GM12873 (cell line): ENCODE measurements around the gene IGHMBP2.

ENCODE experiments used
- TF ChIP-seq, protein P1 (sequence below): IDR thresholded peaks from 2 replicates; pipeline ENCODE4 v1.5.1; 2012; ENCODE audit warnings: low read depth, mild to moderate bottlenecking, moderate library complexity, low read length, control low read depth; ENCODE audit not compliant: insufficient read depth; ENCODE audit errors: missing control alignments

The IGHMBP2 gene

DNA sequence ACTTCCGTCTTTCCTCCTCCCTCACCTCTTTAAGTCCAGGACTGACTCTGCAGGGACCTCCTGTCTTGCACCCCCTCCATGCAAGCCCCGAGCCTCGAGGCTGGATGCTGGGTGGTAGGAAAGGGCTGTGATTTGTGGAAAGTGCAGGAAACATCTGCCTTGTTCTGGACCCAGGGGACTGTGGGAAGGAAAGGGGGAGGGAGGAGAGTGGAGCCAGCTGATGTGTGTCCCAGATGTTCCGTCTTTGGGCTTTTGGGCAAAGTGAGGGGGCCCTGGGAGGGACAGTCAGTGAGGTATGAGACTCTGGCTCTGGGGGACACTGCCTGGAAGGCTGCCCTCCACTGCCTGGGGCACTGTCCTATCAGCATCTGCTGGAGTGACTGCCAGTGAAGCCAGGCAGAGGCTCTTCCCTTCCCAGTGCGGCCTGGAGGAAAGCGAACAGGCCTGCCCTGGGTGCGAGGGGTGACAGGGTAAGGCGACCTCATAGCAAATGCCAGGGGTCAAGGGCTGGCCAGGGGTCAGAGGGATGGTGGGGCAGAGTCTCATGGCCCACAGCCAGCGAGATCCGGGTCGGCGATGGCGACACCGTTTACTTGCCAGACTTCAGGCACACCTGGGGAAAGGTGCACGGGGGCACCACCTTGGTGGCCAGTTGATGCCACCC is 75.4 kb downstream of the IGHMBP2 start:
- TF ChIP-seq, protein P1, sequence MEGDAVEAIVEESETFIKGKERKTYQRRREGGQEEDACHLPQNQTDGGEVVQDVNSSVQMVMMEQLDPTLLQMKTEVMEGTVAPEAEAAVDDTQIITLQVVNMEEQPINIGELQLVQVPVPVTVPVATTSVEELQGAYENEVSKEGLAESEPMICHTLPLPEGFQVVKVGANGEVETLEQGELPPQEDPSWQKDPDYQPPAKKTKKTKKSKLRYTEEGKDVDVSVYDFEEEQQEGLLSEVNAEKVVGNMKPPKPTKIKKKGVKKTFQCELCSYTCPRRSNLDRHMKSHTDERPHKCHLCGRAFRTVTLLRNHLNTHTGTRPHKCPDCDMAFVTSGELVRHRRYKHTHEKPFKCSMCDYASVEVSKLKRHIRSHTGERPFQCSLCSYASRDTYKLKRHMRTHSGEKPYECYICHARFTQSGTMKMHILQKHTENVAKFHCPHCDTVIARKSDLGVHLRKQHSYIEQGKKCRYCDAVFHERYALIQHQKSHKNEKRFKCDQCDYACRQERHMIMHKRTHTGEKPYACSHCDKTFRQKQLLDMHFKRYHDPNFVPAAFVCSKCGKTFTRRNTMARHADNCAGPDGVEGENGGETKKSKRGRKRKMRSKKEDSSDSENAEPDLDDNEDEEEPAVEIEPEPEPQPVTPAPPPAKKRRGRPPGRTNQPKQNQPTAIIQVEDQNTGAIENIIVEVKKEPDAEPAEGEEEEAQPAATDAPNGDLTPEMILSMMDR = no peak

DNA sequence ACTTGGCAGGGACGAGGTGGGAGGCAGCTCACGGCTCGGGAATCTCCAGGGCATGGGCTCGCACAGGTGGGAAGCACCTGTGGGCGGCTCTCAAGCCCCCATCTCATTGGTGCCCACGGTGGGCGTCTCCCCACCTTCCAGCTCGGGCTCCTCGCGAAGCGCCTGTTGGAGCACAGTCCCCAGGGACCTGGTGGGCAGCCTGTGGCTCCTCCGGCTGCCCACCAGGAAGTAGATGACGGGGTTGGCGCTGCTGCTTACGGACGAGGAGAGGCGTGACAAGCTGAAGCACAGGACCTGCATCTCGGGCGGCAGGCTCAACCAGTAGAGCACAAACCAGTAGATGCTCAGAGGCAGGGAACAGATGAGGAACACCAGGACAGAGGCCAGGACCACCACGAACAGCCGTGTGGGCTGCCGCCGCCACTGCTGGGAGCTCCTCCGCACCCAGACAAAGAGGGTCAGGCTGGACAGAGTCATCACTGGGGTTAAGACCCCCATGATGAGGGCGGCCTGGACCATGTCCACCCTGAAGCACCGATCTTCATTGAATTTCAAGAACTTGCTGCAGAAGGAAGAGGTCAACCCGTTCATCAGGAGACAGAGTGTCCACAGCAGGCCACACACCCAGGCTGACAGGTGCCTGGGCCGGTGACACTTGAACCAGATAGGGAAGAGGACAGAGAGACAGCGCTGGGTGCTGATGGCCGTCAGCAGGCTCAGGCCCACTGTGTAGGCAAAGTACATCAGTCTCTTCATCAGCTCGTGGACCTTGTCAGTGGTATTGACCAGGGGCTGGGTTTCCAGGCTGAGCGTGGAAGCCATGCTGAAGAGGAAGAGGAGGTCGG is 76.5 kb downstream of the IGHMBP2 start:
- TF ChIP-seq, protein P1 = no peak

DNA sequence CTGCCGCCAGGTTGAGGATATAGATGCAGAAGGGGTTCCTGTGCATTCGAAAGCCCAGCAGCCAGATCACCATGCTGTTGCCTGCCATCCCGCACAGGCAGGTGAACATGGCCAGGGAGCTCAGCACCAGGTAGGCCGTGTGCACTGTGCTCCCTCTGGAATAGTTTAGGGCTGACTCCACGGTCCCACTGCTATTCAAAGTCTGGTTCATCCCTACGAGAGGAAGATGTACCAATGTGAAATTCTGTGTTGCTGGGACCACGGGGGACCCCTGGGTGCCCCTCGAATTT is 77.0 kb downstream of the IGHMBP2 start, which contains the start of gene MRGPRD:
TSS of gene MRGPRD (minus strand) at position 211 of the 290 bp plus-strand sequence. CDS start at position 211, 0 bp downstream.
- TF ChIP-seq, protein P1 = no peak

DNA sequence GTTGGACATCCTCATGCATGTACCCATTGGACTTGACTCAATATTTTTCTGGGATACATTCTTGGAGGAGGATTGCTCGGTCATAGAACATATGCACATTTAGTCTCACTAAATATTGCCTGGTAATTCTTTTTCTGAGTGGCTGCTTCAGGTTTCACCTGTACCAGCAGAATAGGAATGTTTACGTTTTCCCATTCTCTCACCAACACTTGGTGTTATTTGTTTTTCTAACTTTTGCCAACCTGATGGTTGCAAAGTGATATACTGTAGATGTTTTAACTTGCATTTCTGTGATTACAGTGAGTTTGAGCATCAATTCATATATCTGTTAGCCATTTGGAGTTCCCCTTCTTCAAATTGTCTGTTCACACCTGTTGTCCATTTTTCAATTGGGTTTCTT is 78.4 kb downstream of the IGHMBP2 start:
- TF ChIP-seq, protein P1 = no peak

DNA sequence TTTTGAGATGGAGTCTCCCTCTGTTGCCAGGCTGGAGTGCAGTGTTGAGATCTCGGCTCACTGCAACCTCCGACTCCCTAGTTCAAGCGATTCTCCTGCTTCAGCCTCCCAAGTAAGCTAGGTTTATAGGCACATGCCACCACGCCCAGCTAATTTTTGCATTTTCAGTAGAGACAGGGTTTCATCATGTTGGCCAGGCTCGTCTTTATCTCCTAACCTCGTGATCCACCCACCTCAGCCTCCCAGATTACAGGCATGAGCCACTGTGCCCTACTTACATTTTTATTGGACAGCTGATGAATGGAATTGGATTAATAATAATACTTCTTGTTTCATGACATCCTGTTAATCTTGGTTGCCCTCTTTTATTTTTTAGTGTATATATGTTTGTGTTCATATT is 80.1 kb downstream of the IGHMBP2 start:
- TF ChIP-seq, protein P1 = no peak

DNA sequence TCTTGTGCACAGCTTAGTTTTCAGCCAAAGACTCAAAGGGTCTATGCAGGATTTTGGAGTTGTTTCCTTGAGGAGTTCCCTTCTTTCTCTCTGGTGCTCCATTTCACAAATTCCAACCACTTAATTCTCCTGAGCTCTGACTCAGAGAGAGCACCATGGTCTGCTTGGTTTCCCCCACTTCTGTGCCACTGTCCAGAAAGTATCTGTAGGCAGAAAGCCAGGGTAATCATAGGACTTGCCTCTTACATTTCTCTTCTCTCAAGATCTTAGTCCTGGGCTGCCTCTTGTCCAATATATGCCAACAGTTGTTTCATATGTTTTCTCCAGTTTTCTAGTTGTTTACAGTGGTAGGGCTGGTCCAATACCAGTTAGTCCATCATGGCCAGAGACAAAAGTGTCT is 83.5 kb downstream of the IGHMBP2 start:
- TF ChIP-seq, protein P1 = no peak

DNA sequence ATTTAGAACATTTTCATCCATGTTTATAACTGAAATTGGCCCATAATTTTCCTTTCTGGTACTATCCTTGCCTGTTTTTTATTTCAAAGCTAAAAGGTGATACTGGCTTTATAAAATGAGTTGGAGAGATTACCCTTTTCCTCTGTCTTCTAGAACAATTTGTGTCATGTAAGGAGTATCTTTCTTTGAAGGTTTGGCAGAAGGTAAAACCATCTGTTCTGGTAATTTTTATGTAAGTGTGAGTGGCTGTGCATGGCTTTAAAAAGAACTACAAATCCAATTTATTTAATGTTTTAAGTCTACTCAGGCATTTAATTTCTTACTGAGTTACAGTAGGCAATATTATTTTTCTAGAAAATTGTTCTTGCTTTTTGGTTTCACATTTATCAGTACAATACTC is 84.8 kb downstream of the IGHMBP2 start:
- TF ChIP-seq, protein P1 = no peak
